ENCODE results near the gene PPP2R5A. TPM values are rescaled to one million over a fixed set of nuclear protein-coding genes. Genes with fewer than 3 reads are reported as not detected.

Gene PPP2R5A
- total and polyA plus RNA-seq, 2 of the 13 experiments (the other 11 are each of a cell fraction or from before 2014, with no cell fraction given): 22.0 to 31.4 TPM

- TF ChIP-seq FOXP1 (IDR thresholded peaks at IDR 0.05) (no peak), FOXP1 (CRISPR knock-in tag; IDR thresholded peaks at IDR 0.05) (peak; percentile 72), ZBTB40 (IDR thresholded peaks at IDR 0.05) (no peak), ZBTB40 (CRISPR knock-in tag; IDR thresholded peaks at IDR 0.05) (no peak; the same call in 1 of the 2 replicates), MAFK (conservative IDR thresholded peaks at IDR 0.05 in 1 of 2, IDR thresholded peaks at IDR 0.05 in 1 of 2; ENCODE audit: low read length in 2 of 2) (no peak), MTF2 (CRISPR knock-in tag; IDR thresholded peaks at IDR 0.05; ENCODE audit: borderline replicate concordance) (no peak), ZBED4 (CRISPR knock-in tag; IDR thresholded peaks at IDR 0.05; ENCODE audit: borderline replicate concordance) (no peak), TEF (CRISPR knock-in tag; IDR thresholded peaks at IDR 0.05) (no peak), NPAS2 (CRISPR knock-in tag; IDR thresholded peaks at IDR 0.05; ENCODE audit: borderline replicate concordance) (no peak), TAF1 (CRISPR knock-in tag; IDR thresholded peaks at IDR 0.05) (no peak), HNRNPLL (IDR thresholded peaks at IDR 0.05; ENCODE audit: low read depth, low read length, poor library complexity, severe bottlenecking) (no peak), HINFP (CRISPR knock-in tag; IDR thresholded peaks at IDR 0.05; ENCODE audit: low read depth) (no peak), ZFX (CRISPR knock-in tag; IDR thresholded peaks at IDR 0.05; ENCODE audit: low read depth) (no peak), ZFP1 (CRISPR knock-in tag; IDR thresholded peaks at IDR 0.05) (no peak), MAFG (CRISPR knock-in tag; IDR thresholded peaks at IDR 0.05) (no peak)
Measured at GRCh38 chr1:212255705-212256307, 29.4 kb upstream of the PPP2R5A start (continued).

Measured in HepG2 (cell line).